ENCODE data around the gene CNN1. TPM values are rescaled to one million over a fixed set of nuclear protein-coding genes. Genes with fewer than 3 reads are reported as not detected.
"Not testable (repeated sequence)": the region's sequence is repeated elsewhere in the genome, so short reads cannot be mapped to it uniquely, and the experiment has no call there.

CNN1 gene
- total RNA-seq, 1 donor from 2014 or later, result 477 TPM

- Histone ChIP-seq H3K4me3 (peak within 1 kb of the TSS; percentile 73 to 100), H3K27ac (peak within 1 kb of the TSS; percentile 79 to 81), H3K36me3 (no peaks in the 10 kb centered on the region), H3K4me1 (peaks cover 3 to 15% of the 10 kb centered on the region in 2 donors), H3K9me3 (no peaks in the 10 kb centered on the region), H3K27me3 (no peaks in the 10 kb centered on the region)
- TF ChIP-seq, protein P1, sequence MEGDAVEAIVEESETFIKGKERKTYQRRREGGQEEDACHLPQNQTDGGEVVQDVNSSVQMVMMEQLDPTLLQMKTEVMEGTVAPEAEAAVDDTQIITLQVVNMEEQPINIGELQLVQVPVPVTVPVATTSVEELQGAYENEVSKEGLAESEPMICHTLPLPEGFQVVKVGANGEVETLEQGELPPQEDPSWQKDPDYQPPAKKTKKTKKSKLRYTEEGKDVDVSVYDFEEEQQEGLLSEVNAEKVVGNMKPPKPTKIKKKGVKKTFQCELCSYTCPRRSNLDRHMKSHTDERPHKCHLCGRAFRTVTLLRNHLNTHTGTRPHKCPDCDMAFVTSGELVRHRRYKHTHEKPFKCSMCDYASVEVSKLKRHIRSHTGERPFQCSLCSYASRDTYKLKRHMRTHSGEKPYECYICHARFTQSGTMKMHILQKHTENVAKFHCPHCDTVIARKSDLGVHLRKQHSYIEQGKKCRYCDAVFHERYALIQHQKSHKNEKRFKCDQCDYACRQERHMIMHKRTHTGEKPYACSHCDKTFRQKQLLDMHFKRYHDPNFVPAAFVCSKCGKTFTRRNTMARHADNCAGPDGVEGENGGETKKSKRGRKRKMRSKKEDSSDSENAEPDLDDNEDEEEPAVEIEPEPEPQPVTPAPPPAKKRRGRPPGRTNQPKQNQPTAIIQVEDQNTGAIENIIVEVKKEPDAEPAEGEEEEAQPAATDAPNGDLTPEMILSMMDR (IDR thresholded peaks at IDR 0.05), result peak in 2 of 3 experiments; percentile 13 to 38
- intact Hi-C loops (cut with DNase I), result loop anchor here (1.0 to 5.0 kb wide), 2 partner anchors 35 to 92 kb away; partner anchors contain the start of gene ZNF653
- peak; percentile 99 to 100 for DNase-seq (ENCODE audit: low spot score in 2 of 2)
Observed at GRCh38 chr19:11597202-11598102, 58.8 kb downstream of the CNN1 start, which contains the start of gene ZNF627. ZNF627 (plus strand) TSS chr19:11597483; CDS start chr19:11597628, 145 bp downstream.

- no peak for DNase-seq (ENCODE audit: low spot score in 2 of 2)
- Histone ChIP-seq H3K27me3 (no peaks in the 10 kb centered on the region), H3K4me1 (peaks cover 3 to 15% of the 10 kb centered on the region in 2 donors), H3K27ac (peak overlapping the region in 1 of 2 donors; percentile 81), H3K9me3 (no peaks in the 10 kb centered on the region), H3K4me3 (peak overlapping the region; percentile 73 to 100), H3K36me3 (no peaks in the 10 kb centered on the region)
- TF ChIP-seq, protein P1 (IDR thresholded peaks at IDR 0.05), result no peak
- intact Hi-C loops (cut with DNase I), result loop anchor here (5.0 kb wide), 1 partner anchor 36 kb away; no protein-coding TSS in a partner anchor
Observed at GRCh38 chr19:11598103-11598483, 59.4 kb downstream of the CNN1 start.

DNA sequence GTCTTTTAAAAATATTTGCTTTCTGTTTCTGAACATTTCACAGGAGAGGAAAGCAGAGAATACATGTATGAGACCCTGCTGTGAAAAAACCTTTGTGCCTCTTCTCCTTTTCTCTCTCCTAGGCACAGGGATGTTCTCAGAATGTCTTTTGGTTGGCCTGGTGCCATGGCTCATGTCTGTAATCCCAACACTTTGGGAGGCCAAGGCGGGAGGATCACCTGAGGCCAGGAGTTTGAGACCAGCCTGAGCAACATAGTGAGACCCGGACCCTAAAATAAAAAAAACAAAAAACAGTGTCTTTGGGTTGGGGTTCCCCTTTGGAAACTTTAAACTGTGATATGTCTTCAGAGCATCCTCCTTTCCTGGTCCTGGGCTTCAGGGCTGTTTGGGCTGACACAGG, 60.1 kb downstream of the CNN1 start:
- no peak for DNase-seq (ENCODE audit: low spot score in 2 of 2)
- Histone ChIP-seq H3K4me3 (peak overlapping the region in 1 of 2 donors; percentile 73), H3K36me3 (peaks cover 0 to 4% of the 10 kb centered on the region in 2 donors), H3K9me3 (no peaks in the 10 kb centered on the region), H3K27me3 (no peaks in the 10 kb centered on the region), H3K27ac (no peak overlapping the region), H3K4me1 (peaks cover 3 to 15% of the 10 kb centered on the region in 2 donors)
- TF ChIP-seq, protein P1 (IDR thresholded peaks at IDR 0.05), result no peak
- intact Hi-C loops (cut with DNase I), result loop anchor here (5.0 kb wide), 1 partner anchor 36 kb away; no protein-coding TSS in a partner anchor

DNA sequence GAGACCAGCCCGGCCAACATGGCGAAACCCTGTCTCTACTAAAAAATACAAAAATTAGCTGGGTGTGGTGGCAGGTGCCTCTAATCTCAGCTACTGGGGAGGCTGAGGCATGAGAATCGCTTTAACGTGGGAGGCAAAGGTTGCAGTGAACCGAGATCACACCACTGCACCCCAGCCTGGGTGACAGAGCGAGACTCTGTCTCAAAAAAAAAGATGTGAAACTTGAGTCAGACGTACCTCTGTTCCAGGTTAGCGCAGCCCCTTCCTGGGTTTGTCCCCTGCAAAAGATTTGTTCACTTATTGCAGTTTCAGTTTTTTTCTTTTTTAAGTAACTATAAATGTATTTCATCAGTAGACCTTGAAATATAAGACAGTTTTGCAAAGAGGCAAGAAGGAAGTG, 61.1 kb downstream of the CNN1 start:
- H3K27ac ChIP-seq; H3K9me3 ChIP-seq; H3K27me3 ChIP-seq; DNase-seq (ENCODE audit: low spot score in 2 of 2); H3K4me3 ChIP-seq; H3K36me3 ChIP-seq: not testable (repeated sequence)
- H3K4me1 ChIP-seq, result peaks cover 3 to 15% of the 10 kb centered on the region in 2 donors
- intact Hi-C loops (cut with DNase I), result loop anchor here (5.0 kb wide), 1 partner anchor 37 kb away; no protein-coding TSS in a partner anchor

Other genes starting within 250 kb of the CNN1 start
- gene TSPAN16, start 242.7 kb upstream of the CNN1 start, total RNA-seq, result not detected
- gene RAB3D, start 199.2 kb upstream of the CNN1 start, total RNA-seq, result 33.6 TPM
- 225 TPM for gene TMEM205, start 192.6 kb upstream of the CNN1 start, total RNA-seq
- gene CCDC159, start 192.3 kb upstream of the CNN1 start, total RNA-seq, result 79.0 TPM
- 61.4 TPM for gene PLPPR2, start 183.4 kb upstream of the CNN1 start, total RNA-seq
- 4.5 TPM for gene SWSAP1, start 164.2 kb upstream of the CNN1 start, total RNA-seq
- gene EPOR, start 154.5 kb upstream of the CNN1 start, total RNA-seq, result 0.21 TPM
- gene RGL3, start 119.5 kb upstream of the CNN1 start, total RNA-seq, result 63.2 TPM
- not detected for gene ODAD3, start 103.7 kb upstream of the CNN1 start, total RNA-seq
- gene PRKCSH, start 103.2 kb upstream of the CNN1 start, total RNA-seq, result 208 TPM
- gene ELAVL3, start 57.8 kb upstream of the CNN1 start, total RNA-seq, result not detected
- gene ZNF653, start 33.0 kb upstream of the CNN1 start, total RNA-seq, result 7.6 TPM
- 27.5 TPM for gene ECSIT, start 9.7 kb upstream of the CNN1 start, total RNA-seq
- 28.9 TPM for gene ELOF1, start 20.4 kb downstream of the CNN1 start, total RNA-seq
- not detected for gene ACP5, start 38.8 kb downstream of the CNN1 start, total RNA-seq
- 7.6 TPM for gene ZNF627, start 58.6 kb downstream of the CNN1 start, total RNA-seq
- 5.2 TPM for gene ZNF823, start 200.1 kb downstream of the CNN1 start, total RNA-seq
- gene ZNF441, start 228.1 kb downstream of the CNN1 start, total RNA-seq, result 0.85 TPM